IPS-18c (cell line): ENCODE results near the gene ACSL5.

ENCODE experiments used
- H3K4me3 ChIP-seq: 2 replicates; pipeline ENCODE4 v1.7.0; 2013; ENCODE audit warnings: low read depth, mild to moderate bottlenecking, low read length, moderate library complexity; ENCODE audit not compliant: insufficient read depth
- H3K9me3 ChIP-seq: one replicate; pipeline ENCODE4 v1.6.1; 2013; ENCODE audit warnings: mild to moderate bottlenecking, low read length, moderate library complexity; ENCODE audit not compliant: control insufficient read depth, insufficient read depth

The ACSL5 gene

DNA sequence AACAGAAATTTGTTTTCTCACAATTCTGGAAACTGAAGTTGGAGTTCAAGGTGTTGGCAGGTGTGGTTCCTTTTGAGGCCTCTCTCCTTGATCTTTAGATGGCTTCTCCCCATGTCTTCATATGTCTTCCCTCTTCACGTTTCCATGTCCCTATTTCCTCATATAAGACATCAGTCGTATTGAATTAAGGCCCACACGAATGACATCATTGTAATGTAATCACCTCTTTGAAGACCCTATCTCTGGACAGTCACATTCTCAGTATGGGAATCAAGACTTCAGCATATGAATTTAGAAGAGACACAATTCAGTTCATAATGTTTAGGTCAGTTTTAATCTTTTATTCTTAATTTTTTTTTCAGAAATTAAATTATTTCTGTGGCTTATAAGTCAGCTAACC is 92.9 kb downstream of the ACSL5 start:
- Histone ChIP-seq H3K4me3 (no peak overlapping the region), H3K9me3 (no peaks in the 10 kb centered on the region)

DNA sequence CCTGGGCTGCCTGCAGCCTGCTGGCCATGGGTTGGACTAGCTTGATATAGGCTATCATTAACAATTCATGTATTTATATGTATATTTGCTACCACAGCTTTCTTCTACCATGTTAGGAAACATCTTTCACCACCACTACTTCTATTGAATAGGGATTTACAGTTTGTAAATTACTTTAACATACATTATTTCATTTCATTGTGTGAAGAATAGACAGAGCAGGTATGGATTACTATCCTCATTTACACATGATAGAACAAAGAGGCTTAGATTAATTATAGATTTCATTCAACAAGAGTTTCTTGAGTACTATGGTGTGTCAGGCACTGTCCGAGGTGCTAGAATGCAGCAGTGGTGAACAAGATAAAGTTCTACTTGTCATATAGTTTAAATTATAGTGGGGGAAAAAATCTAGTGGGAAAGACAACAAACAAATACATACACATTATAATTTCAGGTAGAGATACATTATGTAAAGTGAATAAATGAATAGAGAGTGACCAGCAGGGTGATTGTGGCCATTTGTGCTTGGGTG is 93.7 kb downstream of the ACSL5 start:
- Histone ChIP-seq H3K4me3 (no peak overlapping the region), H3K9me3 (no peaks in the 10 kb centered on the region)

DNA sequence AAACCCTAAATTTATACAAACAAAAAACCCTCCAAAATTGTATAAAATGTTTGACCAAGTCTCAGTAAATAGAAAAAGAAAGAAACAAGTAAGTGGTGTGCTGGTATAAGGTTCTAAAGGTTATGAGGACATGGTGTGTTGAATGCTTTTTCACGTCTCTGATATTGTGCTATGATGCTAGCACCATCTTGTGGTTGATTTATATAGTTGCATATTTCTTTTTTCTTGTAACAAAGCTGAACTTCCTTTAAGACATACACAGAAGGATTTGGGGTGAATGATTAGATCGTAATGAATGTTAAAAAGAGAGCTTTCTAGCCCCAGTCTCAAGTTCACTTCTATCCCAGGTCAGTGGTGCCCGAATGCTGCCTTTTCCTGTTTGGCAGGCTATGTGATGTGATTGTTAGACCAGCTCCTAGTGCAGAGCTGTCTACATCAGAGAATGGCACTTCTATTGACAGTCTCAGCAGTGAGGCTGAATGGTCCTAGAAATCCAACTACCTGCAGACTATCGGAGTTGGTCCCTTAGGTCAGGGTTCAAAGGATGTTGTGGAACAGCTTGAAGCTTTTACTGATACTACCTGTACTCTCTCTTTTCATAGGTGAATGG is 98.1 kb downstream of the ACSL5 start:
- Histone ChIP-seq H3K4me3 (no peak overlapping the region), H3K9me3 (no peaks in the 10 kb centered on the region)

DNA sequence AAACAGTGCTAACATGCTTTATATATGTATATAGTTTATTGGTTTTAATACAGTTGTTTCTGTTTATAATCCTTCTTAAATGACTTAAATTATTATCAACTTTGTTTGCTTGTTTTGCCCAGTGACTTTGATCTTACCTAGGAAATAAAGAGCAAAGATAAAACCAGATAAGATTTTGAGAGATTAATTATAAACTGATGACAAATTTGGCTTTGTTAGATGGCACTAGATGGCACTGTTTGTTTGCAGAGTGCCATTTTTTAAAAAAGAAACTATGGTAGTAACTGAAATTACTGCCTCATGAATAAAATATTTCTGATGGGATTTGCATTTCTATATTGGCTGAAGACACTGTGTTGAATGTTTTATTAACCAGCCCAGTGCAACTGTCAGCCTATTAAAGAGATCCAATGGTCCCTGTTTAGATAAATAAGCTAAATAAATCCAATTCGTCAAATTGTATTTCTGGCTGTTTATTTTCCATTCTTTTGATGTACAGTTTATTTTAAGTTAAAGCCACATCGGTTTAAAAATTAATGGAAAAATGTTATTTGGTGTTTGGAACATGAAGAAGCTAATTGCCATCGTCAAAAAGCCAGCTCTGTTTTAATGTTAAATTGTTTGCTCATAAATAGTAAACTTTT is 101.8 kb downstream of the ACSL5 start:
- no peaks in the 10 kb centered on the region for H3K9me3 ChIP-seq
- H3K4me3 ChIP-seq = no peak overlapping the region
